HepG2 (cell line): Measurements from ENCODE around the gene AFG1L. TPM values are rescaled to one million over a fixed set of nuclear protein-coding genes. Genes with fewer than 3 reads are reported as not detected.

ENCODE experiments used
- CREB3 ChIP-seq: sonication (generic); formaldehyde crosslinking; IDR thresholded peaks from 2 replicates; pipeline ENCODE4 v1.5.0; 2020; ENCODE audit warnings: missing genetic modification reagents
- E2F1 ChIP-seq: sonication (generic); formaldehyde crosslinking; IDR thresholded peaks from 2 replicates; pipeline ENCODE4 v1.5.0; 2020; ENCODE audit warnings: missing genetic modification reagents
- GATAD2A ChIP-seq: IDR thresholded peaks from 2 replicates; pipeline ENCODE4 v1.6.1; 2016
- MIER3 ChIP-seq: IDR thresholded peaks from 2 replicates; pipeline ENCODE4 v1.6.1; 2016; ENCODE audit warnings: missing compliant biosample characterization, borderline replicate concordance
- MYNN ChIP-seq: sonication (generic); formaldehyde crosslinking; IDR thresholded peaks from 2 replicates; pipeline ENCODE4 v1.4.0; 2020; ENCODE audit warnings: mild to moderate bottlenecking, low read depth, missing genetic modification reagents
- NCOA2 ChIP-seq: sonication (generic); formaldehyde crosslinking; IDR thresholded peaks from 2 replicates; pipeline ENCODE4 v1.8.0; 2022; ENCODE audit warnings: inconsistent platforms
- RBFOX2 ChIP-seq: fragments of 200-400 bp; formaldehyde crosslinking; IDR thresholded peaks from 2 replicates; pipeline ENCODE4 v1.6.1; 2017; ENCODE audit warnings: low read depth, mild to moderate bottlenecking, low read length
- REPIN1 ChIP-seq: sonication (generic); formaldehyde crosslinking; IDR thresholded peaks from 2 replicates; pipeline ENCODE4 v1.8.0; 2022; ENCODE audit warnings: missing genetic modification reagents, low read depth, mild to moderate bottlenecking, borderline replicate concordance
- SAP130 ChIP-seq: IDR thresholded peaks from 2 replicates; pipeline ENCODE4 v1.6.1; 2016; ENCODE audit warnings: low read depth
- SP140L ChIP-seq: sonication (generic); formaldehyde crosslinking; IDR thresholded peaks from 2 replicates; pipeline ENCODE4 v1.4.0; 2020; ENCODE audit warnings: missing genetic modification reagents, borderline replicate concordance
- TEF ChIP-seq: sonication (generic); formaldehyde crosslinking; IDR thresholded peaks from 2 replicates; pipeline ENCODE4 v1.5.0; 2020; ENCODE audit warnings: missing genetic modification reagents
- ZBTB37 ChIP-seq: sonication (generic); formaldehyde crosslinking; IDR thresholded peaks from 2 replicates; pipeline ENCODE4 v1.4.0; 2020; ENCODE audit warnings: mild to moderate bottlenecking, missing genetic modification reagents
- ZFP37 ChIP-seq: sonication (generic); formaldehyde crosslinking; IDR thresholded peaks from 2 replicates; pipeline ENCODE4 v1.4.0; 2020; ENCODE audit warnings: missing genetic modification reagents, borderline replicate concordance
- ZMYM3 ChIP-seq: sonication (generic); formaldehyde crosslinking; IDR thresholded peaks from 2 replicates; pipeline ENCODE4 v1.5.1; 2020; ENCODE audit warnings: mild to moderate bottlenecking, missing genetic modification reagents
- ZNF556 ChIP-seq: sonication (generic); formaldehyde crosslinking; IDR thresholded peaks from 2 replicates; pipeline ENCODE4 v1.4.0; 2020; ENCODE audit warnings: mild to moderate bottlenecking, missing genetic modification reagents, borderline replicate concordance
- ZNF557 ChIP-seq: sonication (generic); formaldehyde crosslinking; IDR thresholded peaks from 2 replicates; pipeline ENCODE4 v1.4.0; 2020; ENCODE audit warnings: missing genetic modification reagents
- ZNF572 ChIP-seq: sonication (generic); formaldehyde crosslinking; IDR thresholded peaks from 2 replicates; pipeline ENCODE4 v1.5.1; 2020; ENCODE audit warnings: mild to moderate bottlenecking, missing genetic modification reagents
- ZNF574 ChIP-seq: sonication (generic); formaldehyde crosslinking; IDR thresholded peaks from 2 replicates; pipeline ENCODE4 v1.4.0; 2020; ENCODE audit warnings: missing genetic modification reagents
- ZNF678 ChIP-seq: sonication (generic); formaldehyde crosslinking; IDR thresholded peaks from 2 replicates; pipeline ENCODE4 v1.4.0; 2020; ENCODE audit warnings: mild to moderate bottlenecking, missing genetic modification reagents
- ZSCAN29 ChIP-seq: sonication (generic); formaldehyde crosslinking; conservative IDR thresholded peaks from 2 replicates; pipeline ENCODE4 v1.4.0; 2020; ENCODE audit warnings: mild to moderate bottlenecking, missing genetic modification reagents
- polyA plus RNA-seq, 8 experiments: library from polyadenylated mRNA; depleted of rRNA in 3 of 8; stranded (reverse) in 7 of 8; unstranded in 1 of 8; fragments of >200 nt; fragmentation: Illumina TruSeq in 4 of 8; extraction: Trizol in 4 of 8; gene quantifications; 2 replicates each; pipeline versions ENCODE4 v1.2.1 to v1.2.3, GENCODE V29; 2011 to 2016; ENCODE audit warnings: low read depth in 4 of 8, missing spikeins in 1 of 8, mixed read lengths in 1 of 8; ENCODE audit not compliant: insufficient read depth in 1 of 8
- total RNA-seq, 5 experiments: library from RNA; depleted of rRNA; stranded (reverse); fragments of >200 nt; fragmentation: Illumina TruSeq; extraction: Trizol; gene quantifications; 2 replicates each; pipeline ENCODE4 v1.2.3, GENCODE V29; 2016; ENCODE audit warnings: low read depth in 1 of 5

AFG1L gene
- total and polyA plus RNA-seq, 2 of the 13 experiments (the other 11 are each of a cell fraction or from before 2014, with no cell fraction given): 3.1 to 14.0 TPM

GRCh38 chr6:108294727-108295625 is at the start of gene AFG1L (continued):
- TF ChIP-seq RBFOX2: peak; percentile 90
- TF ChIP-seq E2F1 (CRISPR knock-in tag): peak; percentile 68
- no peak; the same call in 1 of the 2 replicates for TF ChIP-seq SP140L
- no peak; the same call in 1 of the 2 replicates for TF ChIP-seq ZNF557 (CRISPR knock-in tag)
- peak; percentile 61; the same call in 1 of the 2 replicates for TF ChIP-seq ZMYM3 (CRISPR knock-in tag)
- no peak; the same call in 1 of the 2 replicates for TF ChIP-seq GATAD2A (CRISPR knock-in tag)
- peak; percentile 89; the same call in 1 of the 2 replicates for TF ChIP-seq CREB3
- TF ChIP-seq ZFP37 (CRISPR knock-in tag): peak; percentile 52; the same call in 1 of the 2 replicates
- 0 out of 2 replicates have a peak, but pooled peaks have one; percentile 63 for TF ChIP-seq ZNF572 (CRISPR knock-in tag)
- peak; percentile 80 for TF ChIP-seq REPIN1 (CRISPR knock-in tag)
- TF ChIP-seq ZNF556 (CRISPR knock-in tag): 0 out of 2 replicates have a peak, but pooled peaks have one; percentile 16
- peak; percentile 77 for TF ChIP-seq SAP130 (CRISPR knock-in tag)
- no peak for TF ChIP-seq ZBTB37
- 0 out of 2 replicates have a peak, but pooled peaks have one; percentile 27 for TF ChIP-seq MYNN (CRISPR knock-in tag)
- no peak for TF ChIP-seq ZNF678 (CRISPR knock-in tag)
- TF ChIP-seq NCOA2 (CRISPR knock-in tag): peak; percentile 53; the same call in 1 of the 2 replicates
- 0 out of 2 replicates have a peak, but pooled peaks have one; percentile 27 for TF ChIP-seq ZSCAN29 (CRISPR knock-in tag)
- 0 out of 2 replicates have a peak, but pooled peaks have one; percentile 82 for TF ChIP-seq MIER3 (CRISPR knock-in tag)
- peak; percentile 92 for TF ChIP-seq ZNF574 (CRISPR knock-in tag)
- peak; percentile 51; the same call in 1 of the 2 replicates for TF ChIP-seq TEF (CRISPR knock-in tag)
